ENCODE data around the gene HMGCL.
"Not testable (repeated sequence)": the region's sequence is repeated elsewhere in the genome, so short reads cannot be mapped to it uniquely, and the experiment has no call there.

Gene HMGCL

DNA sequence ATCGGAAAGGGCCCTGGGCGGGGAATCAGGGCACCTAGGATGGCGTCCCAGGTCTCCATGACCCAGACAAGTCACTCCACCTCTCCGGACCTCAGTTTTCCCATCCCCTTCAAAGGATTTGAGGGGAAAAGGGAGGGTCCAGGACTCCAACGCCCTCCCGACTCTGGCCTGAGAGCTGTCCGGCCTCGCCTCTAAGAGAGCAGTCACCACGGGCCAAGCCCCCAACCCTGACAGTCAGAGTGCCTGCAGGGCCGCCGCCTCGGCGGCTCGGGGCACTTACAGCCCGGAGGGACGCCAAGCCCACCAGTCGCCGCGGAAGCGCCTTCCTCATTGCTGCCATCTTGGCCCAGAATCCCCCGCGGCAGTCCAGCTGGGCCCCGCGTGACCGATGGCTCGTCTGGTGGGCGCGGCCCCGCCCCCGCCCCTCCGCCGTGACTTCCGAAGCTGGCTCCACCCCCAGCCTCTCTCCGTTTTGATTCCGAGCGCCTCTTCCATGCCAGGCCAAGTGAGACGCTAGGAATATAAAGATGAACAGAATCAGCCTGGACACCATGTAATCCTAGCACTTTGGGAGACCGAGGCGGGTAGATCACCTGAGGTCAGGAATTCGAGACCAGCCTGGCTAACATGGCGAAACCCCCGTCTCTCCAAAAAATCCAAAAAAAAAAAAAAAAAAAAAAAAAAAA is at the start of gene HMGCL:
Gene HMGCL (minus strand): TSS at position 354 of the 686 bp plus-strand sequence. CDS start 14 bp downstream, at position 340.
- DNase-seq (ENCODE audit: low read depth in 2 of 2): peak; percentile 60 to 72

DNA sequence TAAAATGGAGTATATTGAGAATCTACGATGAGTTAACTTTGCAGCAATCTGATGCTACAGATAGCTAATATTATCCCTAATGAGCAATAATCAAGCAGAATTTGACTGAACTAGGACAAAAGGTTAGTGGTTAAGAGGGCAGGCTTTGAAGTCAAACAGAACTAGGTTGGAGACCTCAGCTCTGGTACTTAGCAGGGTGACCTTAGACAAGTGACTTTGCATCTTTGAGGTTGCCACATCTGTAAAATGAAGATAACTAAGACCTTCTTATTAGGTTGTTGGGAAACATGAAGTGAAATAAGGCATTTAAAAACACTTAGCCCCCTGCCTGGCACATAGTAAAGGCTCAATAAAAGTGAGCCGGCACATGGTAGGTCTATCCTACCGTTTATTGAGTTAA is 47.2 kb upstream of the HMGCL start:
- DNase-seq (ENCODE audit: low read depth in 2 of 2): no peak

DNA sequence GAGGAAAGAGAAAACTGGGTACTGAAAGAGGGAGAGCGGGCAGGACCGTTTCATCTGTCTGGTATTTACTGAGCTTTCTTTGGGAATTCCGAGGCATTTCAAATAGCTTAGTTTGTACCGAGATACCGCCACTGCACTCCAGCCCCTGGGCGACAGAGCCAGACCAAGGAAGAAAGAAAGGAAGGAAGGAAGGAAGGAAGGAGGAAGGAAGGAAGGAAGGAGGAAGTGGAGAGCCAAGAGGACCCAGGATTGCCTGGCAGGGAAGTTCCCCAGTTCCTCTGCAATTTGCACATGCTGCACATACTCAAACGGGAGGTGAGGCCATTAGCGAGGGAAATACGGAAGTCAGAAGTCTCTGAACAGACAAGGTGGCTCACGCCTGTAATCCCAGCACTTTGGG is 43.8 kb upstream of the HMGCL start:
- no peak for DNase-seq (ENCODE audit: low read depth in 2 of 2)

DNA sequence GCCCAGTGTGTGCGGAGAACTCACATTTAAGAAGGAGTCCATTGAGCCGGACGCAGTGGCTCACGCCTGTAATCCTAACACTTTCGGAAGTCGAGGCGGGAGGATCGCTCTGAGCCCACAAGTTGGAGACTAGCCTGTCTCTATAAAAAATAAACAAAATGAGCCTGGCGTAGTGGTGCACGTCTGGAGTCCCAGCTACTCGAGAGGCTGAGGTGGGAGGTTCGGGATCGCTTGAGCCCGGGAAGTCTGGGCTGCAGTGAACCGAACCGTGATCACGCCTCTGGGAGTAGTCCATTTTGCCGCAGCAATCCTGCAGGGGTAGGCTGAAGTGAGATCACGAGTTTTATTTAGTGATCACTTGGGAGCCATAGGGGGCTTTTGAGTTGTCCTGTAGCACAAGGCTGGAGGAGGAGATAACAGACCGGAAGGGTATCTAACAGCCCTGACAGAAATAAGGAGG is 43.4 kb upstream of the HMGCL start:
- DNase-seq (ENCODE audit: low read depth in 2 of 2): no peak

DNA sequence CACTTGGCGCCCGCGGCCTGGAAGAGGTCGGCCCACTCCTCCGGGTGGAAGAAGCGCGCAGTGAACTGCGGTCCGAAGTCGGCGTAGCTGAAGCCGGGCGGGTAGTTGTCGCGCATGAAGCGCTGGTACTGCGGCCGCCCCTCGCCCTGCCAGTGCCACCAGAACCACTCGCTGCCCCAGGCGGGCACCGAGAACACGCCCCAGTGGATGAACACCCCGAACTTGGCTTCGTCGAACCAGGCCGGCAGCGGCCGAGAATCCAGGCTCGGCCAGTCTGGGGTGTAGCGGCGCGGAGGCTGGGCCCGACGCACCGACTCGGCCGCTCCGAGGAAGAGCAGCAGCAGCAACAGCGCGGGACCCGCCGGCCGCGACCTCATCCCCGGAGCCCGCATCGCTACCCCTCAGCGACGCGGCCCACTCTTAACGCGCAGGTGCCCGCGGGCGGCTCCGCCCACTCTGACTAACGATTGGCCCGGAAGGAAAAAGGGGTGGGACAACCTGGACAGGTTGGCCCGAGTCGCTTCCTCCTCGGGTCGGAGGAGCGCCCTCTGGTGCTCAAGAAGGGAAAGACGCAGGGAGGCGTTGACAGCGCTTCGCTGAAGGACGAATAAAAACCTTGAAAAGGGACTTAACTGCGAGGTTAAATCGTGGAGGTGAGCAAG is 42.8 kb upstream of the HMGCL start, which contains the start of gene FUCA1:
Gene FUCA1 (minus strand): TSS at position 396 of the 662 bp plus-strand sequence. CDS start 4 bp downstream, at position 392.
- peak; percentile 89 to 90 for DNase-seq (ENCODE audit: low read depth in 2 of 2)

DNA sequence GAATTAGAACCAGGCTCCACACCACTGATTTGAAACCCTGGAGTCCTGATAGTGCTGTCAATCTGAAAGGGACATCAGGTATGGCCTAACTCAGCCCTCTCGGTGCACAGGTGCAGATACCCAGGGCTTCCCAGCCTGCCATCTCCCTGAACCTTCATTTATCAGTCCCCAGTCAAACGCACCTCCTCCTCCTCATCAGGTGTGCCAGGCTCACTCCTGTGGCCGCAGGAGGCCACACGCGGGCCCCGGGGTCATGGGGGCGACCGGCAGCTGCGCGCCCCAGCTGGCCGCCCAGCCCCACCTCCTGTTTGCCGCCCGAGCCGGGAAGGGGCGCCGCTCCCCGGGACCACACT is 42.3 kb upstream of the HMGCL start:
- no peak for DNase-seq (ENCODE audit: low read depth in 2 of 2)

DNA sequence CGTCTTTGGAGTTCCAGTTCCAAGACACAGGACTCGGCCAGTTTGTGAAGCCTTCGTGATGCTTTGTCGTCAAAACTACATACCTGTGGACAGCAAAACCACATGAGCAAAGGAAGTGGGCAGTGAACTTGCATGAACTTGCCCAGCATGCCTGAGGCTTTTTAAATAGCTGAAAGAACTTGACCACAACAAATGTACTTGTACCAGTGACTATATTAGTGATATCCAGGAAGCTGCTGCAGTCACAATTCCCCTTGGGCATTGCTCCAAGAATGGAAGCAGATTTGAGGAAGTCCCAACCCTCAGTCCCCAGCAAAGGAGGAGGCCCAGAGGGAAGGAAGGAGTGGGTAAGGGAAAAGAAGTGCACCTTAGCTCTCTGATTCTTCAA is 40.3 kb upstream of the HMGCL start:
- DNase-seq (ENCODE audit: low read depth in 2 of 2): no peak

DNA sequence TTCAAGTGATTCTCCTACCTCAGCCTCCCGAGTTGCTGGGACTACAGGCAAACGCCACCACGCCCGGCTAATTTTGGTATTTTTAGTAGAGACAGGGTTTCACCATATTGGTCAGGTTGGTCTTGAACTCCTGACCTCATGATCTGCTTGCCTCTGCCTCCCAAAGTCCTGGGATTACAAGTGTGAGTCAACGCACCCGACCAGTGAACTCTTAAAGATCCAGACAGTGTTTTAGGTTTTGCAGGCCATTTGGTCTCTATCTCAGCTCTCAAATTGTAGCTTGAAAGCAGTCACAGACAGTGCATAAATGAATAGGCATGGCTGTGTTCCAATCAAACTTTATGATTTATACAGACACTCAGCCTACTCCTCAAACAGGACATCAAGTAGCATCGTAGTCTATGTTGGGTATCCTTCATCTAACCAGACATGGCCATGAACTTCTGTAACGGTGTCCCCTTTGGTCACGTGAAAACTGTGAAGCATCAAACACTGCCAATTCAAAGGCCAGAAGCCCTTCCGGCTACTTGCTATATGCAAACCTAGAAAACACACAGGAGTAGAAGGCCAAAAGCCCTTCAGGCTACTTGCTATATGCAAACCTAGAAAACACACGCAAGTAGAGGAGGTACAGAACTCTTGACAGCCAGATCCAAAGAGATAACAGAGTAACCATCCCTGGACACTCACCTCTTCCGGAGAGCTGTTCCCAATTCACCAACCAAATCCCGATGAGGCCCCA is 39.7 kb upstream of the HMGCL start:
- DNase-seq (ENCODE audit: low read depth in 2 of 2): no peak

DNA sequence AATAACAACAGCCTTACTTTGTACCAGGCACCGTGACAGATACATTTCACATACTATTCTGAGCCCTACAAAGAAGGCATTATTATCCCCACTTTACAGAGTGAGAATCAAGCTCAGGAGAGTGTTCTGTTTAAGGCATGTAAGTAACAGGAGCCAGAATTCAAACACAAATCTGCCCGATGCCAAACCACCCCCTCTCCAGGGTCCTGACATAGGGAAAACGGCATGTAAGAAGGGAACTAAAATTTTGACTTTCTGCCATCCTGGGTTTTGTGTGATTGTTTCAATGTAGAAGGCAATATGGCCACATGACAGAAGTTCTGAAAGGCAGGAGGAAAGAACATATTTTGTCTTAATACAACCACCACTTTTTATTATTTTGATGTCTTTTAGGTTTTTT is 37.4 kb upstream of the HMGCL start:
- no peak for DNase-seq (ENCODE audit: low read depth in 2 of 2)

DNA sequence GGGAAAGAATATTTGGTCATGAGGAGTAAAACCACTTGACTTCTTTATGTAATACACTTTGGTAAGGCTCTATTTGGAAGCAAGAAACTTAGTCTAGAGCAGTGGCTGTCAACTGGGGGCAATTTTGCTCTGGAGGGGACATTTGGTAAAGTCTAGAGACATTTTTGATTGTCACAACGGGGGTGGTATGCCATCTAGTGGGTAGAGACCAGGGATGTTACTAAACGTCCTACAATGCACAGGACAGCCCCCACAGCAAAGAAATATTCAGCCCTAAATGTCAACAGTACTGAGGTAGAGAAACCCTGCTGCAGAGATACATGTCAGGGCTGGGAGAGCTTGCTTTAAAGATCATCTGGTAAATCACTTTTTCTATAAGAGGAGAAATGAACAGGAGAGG is 29.3 kb upstream of the HMGCL start:
- DNase-seq (ENCODE audit: low read depth in 2 of 2): no peak

DNA sequence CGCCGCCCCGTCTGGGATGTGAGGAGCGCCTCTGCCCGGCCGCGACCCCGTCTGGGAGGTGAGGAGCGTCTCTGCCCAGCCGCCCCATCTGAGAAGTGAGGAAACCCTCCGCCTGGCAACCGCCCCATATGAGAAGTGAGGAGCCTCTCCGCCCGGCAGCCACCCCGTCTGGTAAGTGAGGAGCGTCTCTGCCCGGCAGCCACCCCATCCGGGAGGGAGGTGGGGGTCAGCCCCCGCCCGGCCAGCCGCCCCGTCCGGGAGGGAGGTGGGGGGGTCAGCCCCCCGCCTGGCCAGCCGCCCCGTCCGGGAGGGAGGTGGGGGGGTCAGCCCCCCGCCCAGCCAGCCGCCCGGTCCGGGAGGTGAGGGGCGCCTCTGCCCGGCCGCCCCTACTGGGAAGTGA is 27.9 kb upstream of the HMGCL start:
- DNase-seq (ENCODE audit: low read depth in 2 of 2): not testable (repeated sequence)

DNA sequence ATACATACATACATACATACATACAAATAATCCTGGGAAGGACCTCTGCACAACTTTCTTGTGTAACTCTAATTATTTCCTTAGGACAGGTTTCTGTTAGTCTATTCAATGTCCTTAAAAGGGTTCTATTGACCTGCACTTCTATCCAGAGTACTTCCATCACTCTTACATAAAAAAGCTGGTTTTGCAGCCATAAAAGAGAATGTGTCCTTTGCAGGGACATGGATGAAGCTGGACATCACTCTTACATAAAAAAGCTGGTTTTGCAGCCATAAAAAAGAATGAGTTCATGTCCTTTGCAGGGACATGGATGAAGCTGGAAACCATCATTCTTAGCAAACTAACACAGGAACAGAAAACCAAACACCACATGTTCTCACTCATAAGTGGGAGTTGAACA is 26.2 kb upstream of the HMGCL start:
- DNase-seq (ENCODE audit: low read depth in 2 of 2): not testable (repeated sequence)

DNA sequence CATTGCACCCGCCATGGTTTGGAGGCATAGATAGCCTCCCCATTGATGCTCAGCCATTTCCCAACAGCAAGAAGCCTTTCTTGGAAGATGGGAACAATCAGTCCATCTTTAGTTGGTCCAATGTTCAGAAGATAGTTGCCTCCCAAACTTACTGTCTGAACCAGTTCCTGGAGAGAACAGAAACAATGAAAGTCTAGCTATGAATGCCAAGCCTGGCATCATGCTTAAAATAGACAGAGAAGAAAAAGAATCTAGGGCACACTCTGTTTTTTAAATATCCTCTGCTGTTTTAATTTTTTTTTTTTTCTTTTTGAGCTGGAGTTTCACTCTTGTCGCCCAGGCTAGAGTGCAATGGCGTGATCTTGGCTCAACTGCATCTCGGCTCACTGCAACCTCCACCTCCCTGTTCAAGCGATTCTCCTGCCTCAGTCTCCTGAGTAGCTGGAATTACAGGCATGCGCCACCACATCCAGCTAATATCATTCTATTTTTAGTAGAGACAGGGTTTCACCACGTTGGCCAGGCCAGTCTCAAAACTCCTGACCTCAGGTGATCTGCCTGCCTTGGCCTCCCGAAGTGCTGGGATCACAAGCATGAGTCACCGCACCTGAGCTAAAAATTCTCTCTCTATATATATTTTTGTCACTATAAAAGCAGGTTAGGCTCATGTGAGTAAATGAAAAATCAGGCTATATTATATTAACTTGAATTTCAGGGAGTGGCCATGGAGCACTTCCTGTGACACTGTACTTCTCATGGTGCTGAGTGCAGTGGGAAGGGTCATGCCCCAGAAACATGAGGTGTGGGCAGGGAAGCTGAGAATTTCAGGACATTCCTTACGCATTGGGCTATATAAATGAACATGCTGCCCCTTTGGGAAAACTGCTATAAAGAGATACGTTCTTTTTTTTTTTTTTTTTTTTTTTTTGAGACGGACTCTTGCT is 23.7 kb upstream of the HMGCL start:
- no peak for DNase-seq (ENCODE audit: low read depth in 2 of 2)

DNA sequence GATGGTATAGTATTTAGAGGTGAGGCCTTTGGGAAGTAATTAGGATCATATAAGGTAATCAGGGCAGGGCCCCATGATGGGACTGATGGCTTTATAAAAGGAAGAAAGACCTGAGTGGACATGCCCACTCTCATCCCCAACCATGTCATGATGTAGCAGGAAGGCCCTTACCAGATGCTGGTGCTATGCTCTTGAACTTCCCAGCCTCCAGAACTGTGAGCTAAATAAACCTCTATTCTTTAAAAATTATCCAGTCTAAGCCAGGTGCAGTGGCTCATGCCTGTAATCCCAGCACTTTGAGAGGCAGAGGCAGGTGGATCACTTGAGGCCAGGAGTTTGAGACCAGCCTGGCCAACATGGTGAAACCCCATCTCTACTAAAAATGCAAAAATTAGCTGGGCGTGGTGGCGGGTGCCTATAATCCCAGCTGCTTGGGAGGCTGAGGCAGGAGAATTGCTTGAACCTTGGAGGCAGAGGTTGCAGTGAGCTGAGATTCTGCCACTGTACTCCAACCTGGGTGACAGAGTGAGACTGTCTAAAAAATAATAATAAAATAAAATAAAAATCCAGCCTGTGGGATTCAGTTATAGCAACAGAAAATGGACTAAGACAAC is 22.4 kb upstream of the HMGCL start:
- DNase-seq (ENCODE audit: low read depth in 2 of 2): not testable (repeated sequence)

DNA sequence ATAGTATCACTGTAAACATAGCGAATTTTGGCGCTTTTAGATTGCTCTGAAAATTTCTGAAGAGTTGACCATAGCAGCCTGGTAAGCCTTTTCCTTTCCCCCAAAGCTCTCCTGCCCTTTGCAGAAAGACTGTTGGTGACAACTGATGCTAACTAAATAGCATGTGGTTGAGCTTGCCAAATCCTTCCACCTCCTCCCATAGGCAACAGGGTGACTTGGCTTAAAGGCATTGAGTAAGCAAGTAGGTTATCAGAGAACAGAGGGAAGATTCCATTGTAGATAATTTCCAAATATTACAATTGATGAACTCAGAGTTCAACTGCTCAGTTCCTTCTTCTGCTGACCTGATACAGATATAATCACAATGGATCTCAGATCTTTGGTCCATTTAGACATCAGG is 19.9 kb upstream of the HMGCL start:
- no peak for DNase-seq (ENCODE audit: low read depth in 2 of 2)

DNA sequence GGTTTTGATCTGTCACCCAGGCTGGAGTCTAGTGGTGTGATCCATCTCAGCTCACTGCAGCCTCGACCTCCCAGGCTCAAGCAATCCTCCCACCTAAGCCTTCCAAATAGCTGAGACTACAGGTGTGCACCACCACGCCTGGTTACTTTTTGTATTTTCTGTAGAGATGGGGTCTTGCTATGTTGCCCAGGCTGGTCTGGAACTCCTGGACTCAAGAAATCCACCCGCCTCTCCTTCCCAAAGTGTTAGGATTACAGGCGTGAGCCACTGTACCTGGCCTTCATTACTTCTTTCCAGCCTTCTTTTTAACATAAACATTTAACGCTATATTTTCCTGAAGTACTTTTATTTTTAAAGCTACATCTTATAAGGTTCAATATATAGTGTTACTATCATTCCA is 18.4 kb upstream of the HMGCL start:
- no peak for DNase-seq (ENCODE audit: low read depth in 2 of 2)

DNA sequence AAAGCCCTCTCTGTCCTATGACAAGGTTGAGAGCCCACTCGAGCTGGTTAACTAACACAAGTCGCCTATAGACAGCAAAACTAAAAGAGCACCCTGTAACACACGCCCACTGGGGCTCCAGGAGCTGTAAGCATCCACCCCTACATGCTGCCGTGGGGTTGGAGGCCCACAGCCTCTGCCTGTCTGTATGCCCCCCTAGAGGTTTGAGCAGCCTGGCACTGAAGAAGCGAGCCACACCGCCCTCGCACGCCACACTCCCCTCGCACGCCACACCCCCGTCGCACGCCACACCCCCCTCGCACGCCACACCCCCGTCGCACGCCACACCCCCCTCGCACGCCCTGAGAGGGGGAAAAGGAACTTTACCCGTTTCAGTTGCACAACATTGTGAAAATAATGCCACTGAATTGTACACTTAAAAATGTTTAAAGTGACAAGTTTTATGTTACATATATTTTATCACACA is 13.2 kb upstream of the HMGCL start:
- DNase-seq (ENCODE audit: low read depth in 2 of 2): peak; percentile 42 to 56

DNA sequence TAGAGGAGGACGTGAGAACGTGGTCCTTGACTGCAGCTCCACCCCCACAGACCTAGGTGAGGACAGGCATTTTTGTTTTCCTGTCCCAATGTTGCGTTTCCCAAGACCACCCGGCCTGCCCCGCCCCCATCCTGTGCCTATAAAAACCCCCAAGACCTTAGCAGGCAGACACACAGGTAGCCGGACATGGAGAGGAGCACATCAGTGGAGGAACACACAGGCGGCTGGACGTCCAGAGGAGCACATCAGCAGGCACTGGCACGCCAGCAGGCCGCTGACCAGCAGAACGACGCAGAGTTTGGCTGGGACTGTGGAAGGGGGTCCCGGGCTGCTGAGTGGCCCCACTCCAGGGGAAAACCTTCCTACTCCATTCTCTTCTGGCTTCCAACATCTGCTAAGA is 12.7 kb upstream of the HMGCL start:
- DNase-seq (ENCODE audit: low read depth in 2 of 2): no peak

DNA sequence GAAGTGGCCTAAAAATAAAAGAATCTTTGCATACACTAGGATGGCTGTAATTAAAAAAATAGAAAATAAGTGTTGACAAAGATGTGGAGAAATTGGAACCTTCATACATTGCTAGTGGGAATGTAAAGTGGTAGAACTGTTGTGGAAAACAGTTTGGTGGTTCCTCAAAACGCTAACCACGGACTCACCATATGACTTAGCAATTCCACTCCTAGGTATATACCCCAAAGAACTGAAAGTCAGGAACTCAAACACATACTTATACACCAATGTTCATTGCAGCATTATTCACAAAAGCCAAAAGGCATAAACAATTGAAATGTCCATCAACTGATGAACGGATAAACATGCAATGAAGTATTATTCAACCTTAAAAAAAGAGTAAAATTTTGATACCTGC is 10.8 kb upstream of the HMGCL start:
- no peak for DNase-seq (ENCODE audit: low read depth in 2 of 2)

DNA sequence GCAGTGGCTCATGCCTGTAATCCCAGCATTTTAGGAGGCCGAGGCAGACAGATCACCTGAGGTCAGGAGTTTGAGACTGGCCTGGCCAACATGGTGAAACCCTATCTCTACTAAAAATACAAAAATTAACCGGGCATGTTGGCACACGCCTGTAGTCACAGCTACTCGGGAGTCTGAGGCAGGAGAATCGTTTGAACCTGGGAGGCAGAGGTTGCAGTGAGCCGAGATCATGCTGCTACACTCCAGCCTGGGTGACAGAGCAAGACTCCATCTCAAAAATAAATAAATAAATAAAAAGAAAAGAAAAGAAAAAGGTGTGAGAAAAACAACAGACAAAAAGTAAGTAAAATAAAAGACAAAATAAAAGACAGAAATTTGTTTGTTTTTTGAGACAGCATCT is 8.9 kb upstream of the HMGCL start:
- not testable (repeated sequence) for DNase-seq (ENCODE audit: low read depth in 2 of 2)

DNA sequence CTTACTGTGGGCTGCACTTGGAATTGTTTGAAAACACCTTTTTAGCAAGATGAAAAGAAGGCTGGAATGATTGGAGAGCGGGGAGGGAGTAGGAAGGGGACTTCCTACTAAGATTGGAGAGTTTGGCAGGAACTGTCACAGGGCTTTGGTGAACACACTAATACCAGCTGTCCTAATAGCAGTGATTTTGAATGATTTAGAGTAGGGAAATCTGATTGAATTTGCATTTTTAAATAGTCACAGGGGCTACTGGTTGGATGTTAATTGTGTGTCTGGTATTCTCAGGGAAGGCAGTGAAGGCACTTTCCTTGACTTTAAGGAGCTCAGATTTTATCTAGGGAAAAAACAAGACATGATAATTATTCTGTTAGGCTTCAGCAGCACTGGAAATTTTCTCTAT is 2.5 kb upstream of the HMGCL start:
- no peak for DNase-seq (ENCODE audit: low read depth in 2 of 2)

Data from stimulated activated CD4-positive, alpha-beta T cell treated with anti-CD3 and anti-CD28 coated beads, Interleukin-1b, Interleukin-23, amount 100 ng/mL, for 1 hour (primary cell).